C1 segment of cervical spinal cord (tissue), 14 donors: Measurements from ENCODE around the gene WDR13.
"Not testable (repeated sequence)": the region's sequence is repeated elsewhere in the genome, so short reads cannot be mapped to it uniquely, and the experiment has no call there.

ENCODE experiments used
- DNase-seq, 14 donors: peaks; one replicate each; lab custom pipeline; 2025; lab: John Stamatoyannopoulos, UW

WDR13 gene

DNA sequence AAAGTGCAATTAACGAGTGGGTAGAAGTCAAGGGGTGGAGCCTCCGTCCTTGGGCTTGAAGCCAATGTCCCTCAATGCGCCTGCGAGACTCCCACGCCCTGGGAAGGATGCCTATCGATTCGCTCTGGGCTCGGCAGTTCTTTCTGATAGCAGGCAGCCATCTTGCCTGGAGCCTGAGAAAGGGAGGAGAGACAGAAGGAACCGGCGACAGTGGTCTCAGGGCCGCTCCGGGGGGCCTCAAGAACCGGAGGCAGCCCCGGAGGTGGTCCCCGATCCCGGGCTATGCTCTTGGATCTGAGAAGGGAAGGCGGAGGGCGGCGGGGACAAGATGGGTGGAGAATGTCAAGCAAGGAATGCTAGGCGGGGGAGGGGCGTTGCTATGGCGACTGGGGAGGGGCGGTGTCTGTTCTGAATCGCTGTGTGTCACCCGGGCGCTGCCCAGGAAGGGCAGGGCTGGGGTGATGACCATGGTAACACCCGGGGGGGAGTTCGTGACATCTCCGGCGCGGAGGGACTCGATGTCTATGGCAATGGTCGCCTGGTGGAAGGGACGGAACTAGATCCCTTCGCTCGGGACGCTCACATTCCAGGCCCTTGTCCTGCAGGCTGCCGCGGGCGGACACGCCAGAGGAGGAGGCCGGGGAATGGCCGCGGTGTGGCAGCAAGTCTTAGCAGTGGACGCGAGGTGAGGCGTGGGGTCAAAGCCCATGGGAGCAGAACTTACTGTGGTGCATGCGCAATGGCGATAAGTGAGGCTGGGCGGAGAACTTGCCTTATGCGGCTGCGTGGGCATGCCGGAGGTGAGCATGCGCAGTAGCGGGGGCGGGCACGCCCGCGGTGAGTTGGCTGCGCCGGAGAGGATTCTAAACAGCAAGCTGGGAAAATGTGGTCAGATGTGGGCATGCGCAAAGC, at the start of gene WDR13:
Gene WDR13 (plus strand): TSS at position 140 of the 912 bp plus-strand sequence. CDS start 505 bp downstream, at position 645.
- DNase-seq = peak; percentile 29 to 90 (median 85)

DNA sequence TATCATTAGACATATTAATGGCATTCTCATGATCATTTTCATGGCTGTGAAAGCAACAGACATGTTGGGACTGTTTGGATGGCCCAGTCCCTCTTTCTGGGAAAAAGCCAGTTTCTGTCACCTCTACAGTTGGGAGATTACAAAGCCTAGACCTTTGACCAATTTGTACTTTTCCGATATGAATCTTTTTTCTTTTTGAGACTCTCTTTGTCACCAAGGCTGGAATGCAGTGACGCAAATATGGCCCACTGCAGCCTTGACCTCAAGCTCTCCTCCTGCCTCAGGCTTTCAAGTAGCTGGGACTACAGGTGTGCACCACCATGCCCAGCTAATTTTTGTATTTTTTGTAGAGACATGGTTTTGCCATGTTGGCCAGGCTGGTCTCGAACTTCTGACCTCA, 48.4 kb upstream of the WDR13 start:
- no peak for DNase-seq

DNA sequence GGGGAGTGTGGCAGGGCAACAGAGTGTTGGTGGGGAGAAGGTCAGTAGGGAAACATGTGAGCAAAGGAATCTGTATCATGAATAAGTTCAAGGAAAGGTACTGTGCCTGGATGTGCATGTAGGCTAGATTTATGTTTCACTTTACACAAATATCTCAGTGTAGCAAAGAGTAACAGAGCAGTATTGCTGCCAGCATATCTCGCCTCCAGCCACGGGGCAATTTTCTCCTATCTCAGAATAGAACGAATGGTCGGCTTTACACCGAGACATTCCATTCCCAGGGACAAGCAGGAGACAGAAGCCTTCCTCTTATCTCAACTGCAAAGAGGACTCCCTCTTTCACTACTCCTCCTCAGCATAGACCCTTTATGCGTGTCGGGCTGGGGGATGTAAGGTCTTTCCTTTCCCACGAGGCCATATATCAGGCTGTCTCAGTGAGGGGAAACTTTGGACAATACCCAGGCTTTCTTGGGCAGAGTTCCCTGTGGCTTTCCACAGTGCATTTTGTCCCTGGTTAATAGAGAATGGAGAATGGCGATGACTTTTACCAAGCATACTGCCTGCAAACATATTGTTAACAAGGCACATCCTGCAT, 41.5 kb upstream of the WDR13 start:
- DNase-seq = not testable (repeated sequence)

DNA sequence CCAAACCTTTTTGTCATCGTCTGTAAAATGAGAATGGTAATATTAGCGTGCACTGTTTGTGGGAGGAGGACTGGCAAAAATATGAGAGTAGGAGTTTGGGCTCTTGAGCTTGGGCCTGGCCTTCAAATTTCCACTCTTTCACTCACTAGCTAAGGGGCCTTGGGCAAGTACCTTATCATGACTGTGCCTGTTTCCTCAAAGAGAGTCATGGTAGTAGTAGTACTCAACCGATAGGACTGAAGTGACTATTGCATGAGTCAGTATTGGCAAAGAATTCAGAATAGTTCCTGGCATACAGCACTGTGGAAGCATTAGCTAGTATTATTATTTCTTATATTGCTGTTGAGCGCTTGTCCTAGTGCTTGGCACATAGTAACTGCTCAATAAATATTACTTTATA, 39.0 kb upstream of the WDR13 start:
- no peak for DNase-seq

DNA sequence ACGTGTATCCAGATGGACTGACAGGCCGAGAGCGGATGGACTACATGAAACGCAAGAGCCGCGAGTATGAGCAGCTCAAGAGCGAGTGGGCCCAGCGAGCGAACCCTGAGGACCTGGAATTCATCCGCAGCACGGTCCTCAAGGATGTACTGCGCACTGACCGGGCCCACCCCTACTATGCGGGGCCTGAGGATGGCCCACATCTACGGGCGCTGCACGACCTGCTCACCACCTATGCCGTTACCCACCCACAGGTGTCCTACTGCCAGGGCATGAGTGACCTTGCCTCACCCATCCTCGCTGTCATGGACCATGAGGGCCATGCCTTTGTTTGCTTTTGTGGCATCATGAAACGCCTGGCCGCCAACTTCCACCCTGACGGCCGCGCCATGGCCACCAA, 37.7 kb upstream of the WDR13 start:
- no peak for DNase-seq

DNA sequence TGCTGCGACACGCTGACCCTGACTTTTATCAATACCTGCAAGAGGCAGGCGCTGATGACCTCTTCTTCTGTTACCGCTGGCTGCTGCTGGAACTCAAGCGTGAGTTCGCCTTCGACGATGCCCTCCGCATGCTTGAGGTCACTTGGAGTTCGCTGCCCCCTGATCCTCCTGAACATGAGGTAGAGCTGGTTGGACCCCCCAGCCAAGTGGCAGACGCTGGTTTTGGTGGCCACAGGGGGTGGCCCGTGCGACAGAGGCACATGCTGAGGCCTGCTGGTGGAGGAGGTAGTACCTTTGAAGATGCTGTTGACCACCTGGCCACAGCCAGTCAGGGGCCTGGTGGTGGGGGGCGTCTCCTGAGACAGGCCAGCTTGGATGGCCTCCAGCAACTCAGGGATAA, 37.2 kb upstream of the WDR13 start:
- DNase-seq = no peak

DNA sequence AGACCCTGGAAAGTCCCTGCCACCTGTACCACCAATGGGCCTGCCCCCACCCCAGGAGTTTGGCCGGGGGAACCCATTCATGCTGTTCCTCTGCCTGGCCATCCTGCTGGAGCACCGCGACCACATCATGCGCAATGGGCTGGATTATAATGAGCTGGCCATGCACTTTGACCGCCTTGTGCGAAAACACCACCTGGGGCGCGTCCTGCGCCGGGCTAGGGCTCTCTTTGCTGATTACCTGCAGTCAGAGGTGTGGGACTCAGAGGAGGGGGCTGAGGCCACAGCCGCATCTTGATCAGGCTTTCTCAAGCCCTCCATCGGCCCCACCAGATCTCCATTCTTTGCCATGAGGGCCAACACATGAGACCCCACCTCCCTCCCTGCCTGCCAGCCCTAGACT, 36.6 kb upstream of the WDR13 start:
- no peak for DNase-seq

DNA sequence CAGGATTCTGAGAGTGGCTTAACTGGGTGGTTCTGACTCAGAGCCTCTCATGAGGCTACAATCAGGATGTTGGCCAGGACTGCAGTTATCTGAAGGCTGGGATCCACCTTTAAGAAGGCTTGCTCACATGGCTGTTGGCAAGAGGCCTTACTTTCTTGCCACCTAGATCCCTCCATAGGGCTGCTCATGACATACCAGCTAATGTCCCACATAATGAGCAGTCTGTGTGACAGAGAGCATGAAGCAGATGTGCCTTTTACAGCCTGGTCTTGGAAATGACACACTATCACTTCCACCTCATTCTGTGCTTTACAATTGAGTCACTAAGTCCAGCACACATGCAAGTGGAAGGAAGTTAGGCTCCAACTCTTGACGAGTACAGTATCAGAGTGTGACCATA, 27.3 kb upstream of the WDR13 start:
- DNase-seq = no peak

DNA sequence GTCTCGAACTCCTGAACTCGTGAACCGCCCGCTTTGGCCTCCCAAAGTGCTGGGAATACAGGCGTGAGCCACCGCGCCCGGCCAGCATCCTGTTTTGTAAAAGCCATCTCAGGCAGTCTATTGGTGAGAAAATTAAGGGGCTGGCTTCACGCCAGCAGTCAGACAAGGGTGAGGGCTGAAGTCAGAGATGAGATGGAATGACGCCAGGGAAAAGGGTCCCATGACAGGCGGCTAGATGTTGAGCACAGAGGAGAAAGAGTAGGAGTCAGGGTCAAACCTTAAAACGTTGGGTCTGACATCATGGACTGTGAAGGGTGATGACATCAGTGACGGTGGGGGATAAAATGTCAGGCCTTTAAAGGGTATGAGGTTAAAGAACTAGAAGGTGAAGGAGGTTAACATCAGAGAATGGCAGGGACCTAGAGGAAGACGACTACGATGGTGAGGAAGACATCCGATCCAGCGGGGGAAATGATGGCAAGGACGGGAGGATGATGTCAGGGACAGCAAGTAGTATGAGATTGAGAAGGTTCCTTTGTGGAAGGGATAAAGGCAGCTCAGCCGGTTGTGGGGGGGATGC, 23.5 kb upstream of the WDR13 start:
- DNase-seq = peak in 7 of 14 donors; percentile 1 to 37 (median 17)

DNA sequence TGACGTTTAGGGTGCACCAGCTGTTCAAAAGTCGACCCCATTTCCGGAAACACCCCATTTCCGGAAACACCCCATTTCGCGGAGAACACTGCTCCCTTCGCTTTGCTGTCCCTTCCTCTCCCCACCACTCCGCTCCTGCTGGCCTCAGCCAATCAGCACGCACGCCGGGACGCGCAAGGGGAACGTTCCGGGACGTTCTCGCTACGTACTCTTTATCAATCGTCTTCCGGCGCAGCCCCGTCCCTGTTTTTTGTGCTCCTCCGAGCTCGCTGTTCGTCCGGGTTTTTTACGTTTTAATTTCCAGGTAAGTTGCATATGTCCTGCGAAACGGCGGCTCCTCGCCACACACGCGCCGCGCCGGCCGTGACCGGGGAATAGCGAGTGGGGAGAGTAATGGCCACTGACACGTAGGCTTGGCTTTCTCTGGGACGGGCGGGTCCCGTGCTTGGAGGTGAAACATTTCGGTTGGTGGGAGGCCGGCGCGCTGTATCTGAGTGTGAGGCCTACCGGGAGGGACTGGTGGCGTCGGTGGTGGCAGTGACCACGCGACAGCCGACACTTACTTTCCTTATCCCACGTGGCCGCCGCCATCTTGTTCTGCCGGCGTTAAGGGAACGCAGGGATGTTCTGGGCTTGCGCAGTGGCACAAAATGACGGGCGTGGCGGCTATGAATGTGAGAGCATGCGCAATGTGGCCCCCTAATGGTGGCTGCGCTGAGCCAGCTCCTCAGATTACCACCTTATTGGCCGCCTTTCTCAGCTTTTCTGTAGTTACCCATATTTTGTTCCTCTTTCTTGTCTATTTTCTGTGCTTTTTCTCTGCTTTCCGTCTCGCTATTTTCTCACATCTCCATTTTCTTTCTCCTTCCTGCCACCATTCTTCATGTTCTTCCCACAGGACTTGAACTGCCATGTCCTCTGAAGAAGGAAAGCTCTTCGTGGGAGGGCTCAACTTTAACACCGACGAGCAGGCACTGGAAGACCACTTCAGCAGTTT, 22.7 kb upstream of the WDR13 start, which contains the start of gene RBM3:
Gene RBM3 (plus strand): TSS at position 215 of the 997 bp plus-strand sequence. CDS start 697 bp downstream, at position 912.
- peak; percentile 40 to 90 (median 83) for DNase-seq

DNA sequence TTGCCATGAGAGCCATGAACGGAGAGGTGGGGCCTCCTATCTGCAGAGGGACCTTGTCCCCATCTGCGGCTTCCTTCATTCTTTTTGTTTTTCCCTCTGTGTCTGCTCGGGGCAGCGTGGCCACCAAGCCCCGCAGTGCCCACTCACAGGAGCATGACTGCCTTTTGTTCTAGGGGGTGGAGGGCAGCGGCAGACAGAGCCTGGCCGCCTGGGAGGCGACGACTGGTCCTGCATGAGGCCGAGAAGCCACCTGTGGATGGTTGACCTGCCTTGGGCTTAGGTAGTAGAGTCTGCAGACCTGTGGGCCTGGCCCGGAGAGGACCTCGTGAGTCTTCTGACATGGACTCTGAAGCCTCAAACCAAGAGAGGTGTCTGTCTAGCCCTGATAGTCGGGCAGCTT, 21.6 kb upstream of the WDR13 start:
- no peak for DNase-seq

DNA sequence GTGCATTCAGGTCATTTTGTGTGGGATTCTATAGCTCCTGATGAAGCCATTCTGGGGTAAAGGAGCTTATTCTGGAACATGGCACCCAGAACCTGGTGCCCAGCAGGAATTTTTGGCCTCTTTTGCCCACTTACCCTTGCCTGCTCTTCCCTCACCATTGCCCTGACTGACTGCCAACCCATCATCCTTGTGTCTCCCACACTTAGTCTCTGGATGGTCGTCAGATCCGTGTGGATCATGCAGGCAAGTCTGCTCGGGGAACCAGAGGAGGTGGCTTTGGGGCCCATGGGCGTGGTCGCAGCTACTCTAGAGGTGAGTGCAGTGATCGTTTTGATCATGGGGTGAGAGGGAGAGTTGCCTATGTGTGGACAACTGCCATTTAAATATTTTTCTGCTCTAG, 21.2 kb upstream of the WDR13 start:
- DNase-seq = no peak

DNA sequence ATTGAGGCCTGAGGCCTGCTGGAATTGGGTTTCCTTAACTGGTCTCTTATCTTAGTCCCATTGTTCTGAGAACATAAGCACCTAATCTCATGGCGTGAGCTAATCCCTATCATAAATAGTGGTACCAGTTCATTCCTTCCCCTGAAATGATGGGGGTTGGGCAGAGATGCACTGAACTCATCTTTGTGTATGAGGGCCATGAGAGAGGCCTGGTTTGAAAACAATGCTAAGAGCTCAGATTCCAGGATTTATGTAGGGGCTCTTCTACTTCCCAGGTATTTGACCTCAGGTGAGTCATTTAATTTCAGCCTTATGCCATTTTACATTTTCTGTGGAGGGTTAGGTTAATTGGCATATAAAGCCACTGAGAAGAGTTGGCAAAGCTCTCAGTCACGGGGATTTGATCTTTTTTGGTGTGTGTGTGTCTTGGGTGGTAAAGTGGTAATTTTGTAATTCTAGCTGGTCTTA, 18.6 kb upstream of the WDR13 start:
- DNase-seq = no peak

DNA sequence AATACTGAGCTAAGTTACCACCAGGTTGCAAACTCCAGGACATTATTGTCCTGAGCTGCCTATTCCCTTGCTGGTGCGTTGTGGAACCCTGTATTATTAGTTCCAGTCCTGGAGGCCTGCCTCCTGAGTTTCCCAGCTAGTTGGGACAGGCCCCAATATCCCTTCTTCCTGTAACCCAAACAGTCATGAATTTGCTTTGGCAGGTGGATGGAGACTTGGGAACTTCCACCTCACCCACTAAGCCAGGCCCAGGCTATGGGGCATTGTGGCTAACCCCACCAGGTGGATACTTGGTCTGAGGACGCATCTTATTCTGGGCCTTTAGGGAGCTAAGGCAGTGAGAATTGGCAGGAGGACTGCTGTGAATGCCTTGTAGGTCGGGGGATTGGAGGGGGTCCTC, 18.0 kb upstream of the WDR13 start:
- DNase-seq = no peak

DNA sequence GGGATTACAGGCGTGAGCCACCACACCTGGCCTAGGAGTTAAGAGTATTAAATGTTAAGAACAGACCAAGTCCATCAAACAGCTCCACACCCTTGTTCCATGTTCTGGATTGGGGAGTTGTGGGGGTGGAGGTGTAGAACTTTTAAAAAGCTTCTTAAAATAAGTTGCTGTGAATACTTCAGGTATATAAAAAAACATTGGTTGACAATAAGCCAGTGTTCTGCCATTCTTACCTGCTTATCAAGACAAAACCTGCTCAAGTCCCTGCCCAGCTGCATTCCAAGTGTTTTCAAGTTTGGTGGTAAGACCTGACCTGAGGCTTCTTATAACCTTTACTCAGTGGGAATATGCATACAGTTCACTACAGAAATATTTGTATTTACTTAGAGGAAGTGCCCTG, 16.6 kb upstream of the WDR13 start:
- DNase-seq = no peak

DNA sequence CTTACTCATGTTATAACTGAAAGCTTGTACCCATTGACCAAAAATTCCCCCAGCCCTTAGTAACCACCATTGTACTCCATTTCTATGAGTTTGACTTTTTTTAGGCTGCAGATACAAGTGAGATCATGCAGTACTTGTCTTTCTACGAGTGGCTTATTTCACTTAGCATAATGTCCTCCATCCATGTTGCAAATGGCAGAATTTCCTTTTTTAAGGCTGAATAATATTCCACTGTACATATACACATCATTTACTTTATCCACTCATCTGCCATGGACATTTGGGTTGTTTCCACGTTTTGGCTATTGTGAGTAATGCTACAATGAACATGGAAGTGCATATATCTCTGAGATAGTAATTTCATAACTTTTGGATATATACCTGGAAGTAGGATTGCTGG, 12.6 kb upstream of the WDR13 start:
- DNase-seq = no peak

DNA sequence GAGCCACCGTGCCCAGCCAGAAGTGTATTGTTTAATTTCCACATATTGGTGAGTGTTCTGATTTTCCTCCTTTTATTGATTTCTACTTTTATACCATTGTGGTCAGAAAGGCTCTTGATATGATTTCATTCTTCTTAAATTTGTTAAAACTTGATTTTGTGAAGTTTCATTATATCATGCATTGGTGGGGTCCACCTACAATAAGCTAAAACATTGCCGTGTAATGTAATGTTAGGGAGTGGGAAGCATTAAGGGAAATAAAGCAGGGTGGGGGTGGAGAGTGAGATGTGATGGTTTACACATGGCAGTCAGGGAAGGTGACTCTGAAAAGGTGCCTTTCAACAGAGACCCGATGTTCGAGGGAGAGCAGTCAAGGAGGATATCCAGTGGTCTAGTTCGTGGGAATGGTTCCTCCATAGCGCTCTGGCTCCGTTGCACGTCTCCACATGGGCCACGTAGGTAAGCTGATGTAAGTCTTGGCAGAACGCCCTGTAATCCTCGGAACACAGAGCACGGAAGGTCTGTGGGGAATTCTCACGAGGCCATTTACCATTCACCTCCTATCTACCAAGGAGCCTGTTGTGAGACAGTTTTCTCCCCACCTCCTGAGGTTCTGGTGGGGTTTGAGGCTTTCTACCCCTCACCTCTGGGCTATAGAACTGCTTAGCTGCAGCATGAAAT, 7.7 kb upstream of the WDR13 start:
- DNase-seq = peak in 1 of 14 donors; percentile 0

DNA sequence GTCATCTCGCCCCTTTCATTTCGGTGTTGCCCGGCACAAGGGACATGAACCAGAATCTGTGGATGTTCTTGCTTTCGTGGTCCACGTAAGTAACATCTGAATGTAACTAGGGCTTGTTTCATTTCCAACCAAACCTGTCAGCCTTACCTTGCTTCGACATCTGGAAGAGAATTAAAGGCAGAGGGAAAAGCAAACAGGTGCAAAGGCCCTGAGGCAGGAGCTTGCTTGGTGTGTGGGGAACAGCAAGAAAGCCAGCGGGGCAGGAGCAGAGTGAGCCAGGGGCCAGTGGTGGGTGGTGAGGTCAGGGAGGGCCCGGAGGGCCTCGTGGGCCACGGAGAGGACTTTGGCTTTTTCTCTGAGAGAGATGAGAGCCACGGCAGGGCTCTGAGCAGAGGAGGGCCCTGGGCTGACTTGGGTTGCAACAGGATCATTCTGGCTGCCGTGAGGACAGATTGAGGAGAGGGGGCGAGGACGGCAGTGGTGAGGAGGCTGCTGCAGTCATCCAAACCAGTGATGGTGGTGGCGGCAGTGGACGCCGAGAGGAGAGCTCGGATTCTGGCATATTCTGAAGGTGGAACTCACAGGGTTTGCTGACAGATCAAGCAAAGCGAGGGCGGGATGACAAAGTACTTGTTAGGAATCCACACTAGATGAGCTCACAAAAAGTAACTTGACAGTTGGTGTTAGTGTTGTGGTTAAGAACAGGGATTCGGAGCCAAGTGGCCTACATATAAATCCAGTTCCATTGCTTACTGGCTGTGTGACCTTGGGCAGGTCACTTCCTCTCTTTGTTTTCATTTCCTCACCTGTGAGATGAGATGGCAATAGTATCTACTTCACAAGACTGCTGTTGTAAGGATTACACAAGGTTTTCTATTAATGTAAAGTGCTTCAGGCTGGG, 6.8 kb upstream of the WDR13 start:
- DNase-seq = no peak

DNA sequence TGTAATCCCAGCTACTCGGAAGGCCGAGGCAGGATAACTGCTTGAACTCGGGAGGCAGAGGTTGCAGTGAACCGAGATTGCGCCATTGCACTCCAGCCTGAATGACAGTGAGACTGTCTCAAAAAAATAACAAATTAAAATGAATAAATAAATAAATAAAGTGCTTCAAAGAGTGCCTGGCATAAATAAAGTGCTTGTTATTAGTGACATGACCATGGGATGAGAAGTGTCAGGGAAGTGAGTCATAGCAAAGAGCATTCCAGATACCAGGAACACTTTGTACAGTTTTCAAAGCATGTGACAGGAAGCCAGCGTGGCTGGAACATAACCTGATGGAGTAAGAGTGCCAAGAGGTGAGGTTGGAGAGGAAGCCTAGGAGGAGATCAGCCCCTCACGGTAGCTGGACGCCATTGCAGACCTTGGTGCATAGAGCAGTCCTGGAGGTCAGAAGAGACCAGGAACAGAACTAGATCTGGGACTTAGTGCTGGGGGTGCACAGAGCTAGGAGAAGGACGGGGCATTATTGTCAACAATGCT, 6.0 kb upstream of the WDR13 start:
- no peak for DNase-seq
